Measurements from ENCODE around the gene PLPP3.

Gene PLPP3

GRCh38 chr1:56575865-56576264, 3.5 kb downstream of the PLPP3 start:
- DNase-seq, result no peak

- no peak for DNase-seq
Observed at GRCh38 chr1:56574794-56575193, 4.6 kb downstream of the PLPP3 start.

- no peak for DNase-seq
Observed at GRCh38 chr1:56573311-56573710, 6.1 kb downstream of the PLPP3 start.

- no peak for DNase-seq
Observed at GRCh38 chr1:56572334-56573050, 6.9 kb downstream of the PLPP3 start.

- no peak for DNase-seq
Observed at GRCh38 chr1:56571448-56571847, 7.9 kb downstream of the PLPP3 start.

GRCh38 chr1:56570924-56571372, 8.4 kb downstream of the PLPP3 start:
- no peak for DNase-seq

- DNase-seq, result no peak
Observed at GRCh38 chr1:56569661-56570060, 9.7 kb downstream of the PLPP3 start.

- DNase-seq, result no peak
Observed at GRCh38 chr1:56566994-56567393, 12.4 kb downstream of the PLPP3 start.

- DNase-seq, result no peak
Observed at GRCh38 chr1:56566061-56566744, 13.2 kb downstream of the PLPP3 start.

GRCh38 chr1:56564615-56565014, 14.7 kb downstream of the PLPP3 start:
- no peak for DNase-seq

GRCh38 chr1:56563568-56563967, 15.8 kb downstream of the PLPP3 start:
- DNase-seq, result no peak

GRCh38 chr1:56562891-56563452, 16.4 kb downstream of the PLPP3 start:
- DNase-seq, result no peak

GRCh38 chr1:56561227-56562019, 17.9 kb downstream of the PLPP3 start:
- no peak for DNase-seq

GRCh38 chr1:56557746-56558145, 21.6 kb downstream of the PLPP3 start:
- no peak for DNase-seq

- DNase-seq, result no peak
Observed at GRCh38 chr1:56555448-56555847, 23.9 kb downstream of the PLPP3 start.

GRCh38 chr1:56553046-56553445, 26.3 kb downstream of the PLPP3 start:
- DNase-seq, result no peak

GRCh38 chr1:56552349-56552748, 27.0 kb downstream of the PLPP3 start:
- DNase-seq, result no peak

- DNase-seq, result no peak
Observed at GRCh38 chr1:56551691-56552090, 27.7 kb downstream of the PLPP3 start.

GRCh38 chr1:56550859-56551188, 28.5 kb downstream of the PLPP3 start:
- no peak for DNase-seq

- DNase-seq, result no peak
Observed at GRCh38 chr1:56550138-56550858, 29.1 kb downstream of the PLPP3 start.

- no peak for DNase-seq
Observed at GRCh38 chr1:56548571-56548970, 30.8 kb downstream of the PLPP3 start.

- DNase-seq, result no peak
Observed at GRCh38 chr1:56547977-56548376, 31.4 kb downstream of the PLPP3 start.

GRCh38 chr1:56547473-56547872, 31.9 kb downstream of the PLPP3 start:
- DNase-seq, result no peak
